PC-3 (cell line): Measurements from ENCODE around the gene MB. TPM values are rescaled to one million over a fixed set of nuclear protein-coding genes. Genes with fewer than 3 reads are reported as not detected.

Experiments
- ATAC-seq: fragments of 200-7000 bp; cut with Tn5 transposase; 2 replicates; pipeline ENCODE4 v1.9.1; 2020; ENCODE audit warnings: mild to moderate bottlenecking, moderate library complexity
- BruUV-seq: library from RNA; stranded (reverse); fragments of 400-500 nt; replicated peaks from 2 replicates; lab custom pipeline; 2021; lab: Mats Ljungman, UMichigan
- CTCF ChIA-PET: fragments of 300-600 bp; sonication (Branson Sonifier 250); formaldehyde crosslinking; loops from one replicate; lab custom pipeline; 2022; ENCODE audit warnings: antibody characterized with exemption; lab: Charles Lee
- POLR2A ChIA-PET: fragments of 300-600 bp; sonication (Branson Sonifier 250); formaldehyde crosslinking; loops from one replicate; lab custom pipeline; 2022; ENCODE audit warnings: antibody characterized with exemption; ENCODE audit not compliant: unreplicated experiment; lab: Charles Lee
- DNase-seq: peaks from one replicate; pipeline ENCODE4 v3.0.0-alpha.2; 2015
- H2AFZ ChIP-seq: fragments of 300-600 bp; sonication (generic); 2 replicates; pipeline ENCODE4 v1.6.0; 2016; ENCODE audit warnings: antibody characterized with exemption, low read length
- H3F3A ChIP-seq: fragments of 300-600 bp; sonication (generic); one replicate; pipeline ENCODE4 v1.6.0; 2017; ENCODE audit warnings: antibody characterized with exemption, low read length, control low read depth, mild to moderate bottlenecking; ENCODE audit not compliant: unreplicated experiment
- H3K27ac ChIP-seq: fragments of 300-600 bp; sonication (generic); 2 replicates; pipeline ENCODE4 v1.5.1; 2016; ENCODE audit warnings: mild to moderate bottlenecking, low read length
- H3K27me3 ChIP-seq: fragments of 300-600 bp; sonication (generic); 2 replicates; pipeline ENCODE4 v1.6.1; 2016; ENCODE audit warnings: low read length, mixed read lengths
- H3K36me3 ChIP-seq: fragments of 300-600 bp; sonication (generic); 2 replicates; pipeline ENCODE4 v1.6.1; 2016; ENCODE audit warnings: low read depth, mixed run types, low read length, mixed read lengths
- H3K4me1 ChIP-seq: fragments of 300-600 bp; sonication (generic); 2 replicates; pipeline ENCODE4 v1.5.1; 2016; ENCODE audit warnings: low read length; ENCODE audit not compliant: insufficient read depth
- H3K4me2 ChIP-seq: fragments of 300-600 bp; sonication (generic); 2 replicates; pipeline ENCODE4 v1.6.0; 2016; ENCODE audit warnings: low read length
- H3K4me3 ChIP-seq: fragments of 300-600 bp; sonication (generic); 2 replicates; pipeline ENCODE4 v1.5.1; 2016; ENCODE audit warnings: mild to moderate bottlenecking, low read length, mixed read lengths
- H3K79me2 ChIP-seq: fragments of 300-600 bp; sonication (generic); 2 replicates; pipeline ENCODE4 v1.6.1; 2017; ENCODE audit warnings: low read length, mixed read lengths
- H3K9ac ChIP-seq: fragments of 300-600 bp; sonication (generic); 2 replicates; pipeline ENCODE4 v1.6.0; 2016; ENCODE audit warnings: mild to moderate bottlenecking, low read length
- H3K9me2 ChIP-seq: fragments of 300-600 bp; sonication (generic); replicated peaks from 2 replicates; pipeline ENCODE4 v1.6.1; 2016; ENCODE audit warnings: mixed run types, low read length, mixed read lengths
- H3K9me3 ChIP-seq: fragments of 300-600 bp; sonication (generic); 2 replicates; pipeline ENCODE4 v1.6.1; 2016; ENCODE audit warnings: low read length, mixed read lengths
- H4K20me1 ChIP-seq: fragments of 300-600 bp; sonication (generic); 2 replicates; pipeline ENCODE4 v1.6.1; 2016; ENCODE audit warnings: low read length, mixed read lengths
- EZH2 ChIP-seq: fragments of 300-600 bp; sonication (generic); IDR thresholded peaks from one replicate; pipeline ENCODE4 v1.6.1; 2017; ENCODE audit warnings: antibody characterized with exemption, mild to moderate bottlenecking, low read length; ENCODE audit not compliant: unreplicated experiment
- EZH2phosphoT487 ChIP-seq: fragments of 300-600 bp; sonication (generic); IDR thresholded peaks from 2 replicates; pipeline ENCODE4 v1.6.1; 2018; ENCODE audit warnings: mild to moderate bottlenecking, antibody characterized with exemption, low read length, borderline replicate concordance
- intact Hi-C: fragments of 100-400 bp; cut with micrococcal nuclease; formaldehyde crosslinking; loops from 2 replicates; pipeline ENCODE4 v1.9.0; 2023
- total RNA-seq: library from RNA; depleted of rRNA; stranded (reverse); fragments of >200 nt; gene quantifications from 2 replicates; pipeline ENCODE4 v1.2.3, GENCODE V29; 2014
- TF ChIP-seq, protein P1 (sequence below): fragments of 300-600 bp; sonication (generic); conservative IDR thresholded peaks from 2 replicates; pipeline ENCODE4 v1.5.1; 2017; ENCODE audit warnings: antibody characterized with exemption, low read depth, mild to moderate bottlenecking, low read length

The MB gene
- total RNA-seq, 1 experiment from 2014 or later: 14.6 TPM

DNA sequence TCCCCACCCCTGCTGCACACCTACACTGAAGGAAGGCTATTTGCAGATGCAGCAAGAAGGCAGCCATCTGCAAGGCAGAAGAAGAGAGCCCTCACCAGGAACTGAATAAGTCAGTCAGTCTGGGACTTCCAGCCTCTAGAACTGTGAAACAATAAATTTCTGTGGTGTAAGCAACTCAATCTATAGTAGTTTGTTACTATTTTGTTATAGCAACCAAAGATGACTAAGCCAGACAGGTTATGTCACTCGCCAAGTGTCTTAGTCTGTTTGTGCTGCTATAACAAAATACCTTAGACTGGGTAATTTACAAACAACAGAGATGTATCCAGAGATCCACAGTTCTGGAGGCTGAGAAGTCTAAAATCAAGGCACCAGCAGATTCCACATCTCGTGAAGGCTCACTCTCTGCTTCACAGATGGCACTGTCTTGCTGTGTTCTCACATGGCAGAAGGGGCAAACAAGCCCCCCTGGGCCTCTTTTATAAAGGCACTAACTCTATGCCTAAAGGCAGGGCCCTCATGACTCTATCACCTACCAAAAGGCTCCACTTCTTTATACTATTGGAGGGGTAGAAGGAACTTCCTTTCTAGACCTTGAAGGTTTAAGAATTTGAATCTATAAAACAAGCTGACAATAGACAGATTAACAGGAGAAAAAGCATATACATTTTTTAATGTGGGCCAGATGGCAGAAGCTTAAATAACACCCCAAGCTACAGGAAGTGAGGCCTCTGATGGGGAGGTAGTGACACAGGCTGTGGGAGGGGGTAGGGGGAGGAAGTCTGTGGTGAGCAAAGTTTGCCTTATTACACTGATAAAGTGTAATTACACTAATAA is 43.4 kb upstream of the MB start:
- intact Hi-C loops: no loop called here
- ChIA-PET POLR2A (no interaction called here), CTCF (no interaction called here)
- Histone ChIP-seq H3K9me2 (no peaks in the 10 kb centered on the region), H3K36me3 (peaks cover 10% of the 10 kb centered on the region), H3K27ac (no peak overlapping the region), H3K79me2 (no peaks in the 10 kb centered on the region), H3K27me3 (no peaks in the 10 kb centered on the region), H3K9me3 (peaks cover 6% of the 10 kb centered on the region; the same call in 1 of the 2 replicates), H3K9ac (no peak overlapping the region), H3K4me2 (no peak overlapping the region), H2AFZ (no peak overlapping the region), H3K4me1 (peaks cover 6% of the 10 kb centered on the region), H3F3A (no peaks in the 10 kb centered on the region), H4K20me1 (no peaks in the 10 kb centered on the region), H3K4me3 (no peak overlapping the region)
- TF ChIP-seq EZH2phosphoT487 (no peak), EZH2 (no peak)
- TF ChIP-seq, protein P1, sequence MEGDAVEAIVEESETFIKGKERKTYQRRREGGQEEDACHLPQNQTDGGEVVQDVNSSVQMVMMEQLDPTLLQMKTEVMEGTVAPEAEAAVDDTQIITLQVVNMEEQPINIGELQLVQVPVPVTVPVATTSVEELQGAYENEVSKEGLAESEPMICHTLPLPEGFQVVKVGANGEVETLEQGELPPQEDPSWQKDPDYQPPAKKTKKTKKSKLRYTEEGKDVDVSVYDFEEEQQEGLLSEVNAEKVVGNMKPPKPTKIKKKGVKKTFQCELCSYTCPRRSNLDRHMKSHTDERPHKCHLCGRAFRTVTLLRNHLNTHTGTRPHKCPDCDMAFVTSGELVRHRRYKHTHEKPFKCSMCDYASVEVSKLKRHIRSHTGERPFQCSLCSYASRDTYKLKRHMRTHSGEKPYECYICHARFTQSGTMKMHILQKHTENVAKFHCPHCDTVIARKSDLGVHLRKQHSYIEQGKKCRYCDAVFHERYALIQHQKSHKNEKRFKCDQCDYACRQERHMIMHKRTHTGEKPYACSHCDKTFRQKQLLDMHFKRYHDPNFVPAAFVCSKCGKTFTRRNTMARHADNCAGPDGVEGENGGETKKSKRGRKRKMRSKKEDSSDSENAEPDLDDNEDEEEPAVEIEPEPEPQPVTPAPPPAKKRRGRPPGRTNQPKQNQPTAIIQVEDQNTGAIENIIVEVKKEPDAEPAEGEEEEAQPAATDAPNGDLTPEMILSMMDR: no peak
- DNase-seq (peak; percentile 28), ATAC-seq (peak; percentile 46)
- BruUV-seq: no TSS peak

DNA sequence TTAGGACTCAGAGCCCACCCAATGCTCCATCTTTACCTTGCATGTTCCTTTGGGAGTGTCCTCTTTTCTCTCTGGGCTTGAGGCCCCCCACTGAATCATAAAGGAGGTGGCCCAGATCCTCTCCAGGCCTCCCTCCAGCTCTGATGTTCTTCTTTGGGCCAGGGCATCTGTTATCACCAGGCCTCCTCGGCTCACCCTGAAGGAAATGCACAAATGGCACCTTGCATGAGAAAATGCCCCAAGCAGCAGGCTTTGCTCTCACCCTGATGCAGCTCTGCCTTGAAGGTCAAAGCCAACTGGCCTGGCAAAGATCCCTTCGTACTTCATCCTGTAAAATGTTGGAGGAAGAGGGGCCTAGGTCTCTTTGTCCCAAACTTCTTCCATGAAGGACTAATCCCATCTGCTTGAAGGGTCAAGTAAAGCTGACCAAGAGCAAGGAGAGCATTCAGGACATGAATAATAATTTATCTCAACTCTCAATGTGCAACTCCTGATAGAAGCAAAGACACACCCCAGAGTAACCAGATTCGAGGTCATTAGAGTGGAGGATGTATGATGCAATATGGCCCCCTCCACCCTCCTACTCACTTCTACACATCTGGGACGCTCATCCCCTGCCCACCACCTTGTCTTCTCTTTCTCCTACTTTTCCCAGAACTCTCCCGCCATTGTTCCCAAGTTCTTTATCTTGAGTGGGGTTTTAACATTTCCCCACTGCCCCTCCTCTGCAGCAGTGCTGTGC is 40.6 kb upstream of the MB start:
- intact Hi-C loops: no loop called here
- POLR2A ChIA-PET: interaction anchor here (0.7 kb wide), 1 partner anchor 356 kb away, joined by 7 read pairs; no protein-coding TSS in a partner anchor
- H3K79me2 ChIP-seq: no peaks in the 10 kb centered on the region

More for the DNA sequence above, 40.6 kb upstream of the MB start:
- no peak overlapping the region for H3K27ac ChIP-seq
- ATAC-seq (no peak), DNase-seq (no peak)
- peaks cover 6% of the 10 kb centered on the region for H3K4me1 ChIP-seq
- peaks cover 5% of the 10 kb centered on the region; the same call in 1 of the 2 replicates for H3K36me3 ChIP-seq
- no peaks in the 10 kb centered on the region for H4K20me1 ChIP-seq
- H3K27me3 ChIP-seq: no peaks in the 10 kb centered on the region
- no peaks in the 10 kb centered on the region for H3K9me2 ChIP-seq
- H2AFZ ChIP-seq: no peak overlapping the region
- no peak for TF ChIP-seq EZH2
- TF ChIP-seq, protein P1: no peak
- TF ChIP-seq EZH2phosphoT487: no peak
- no peak overlapping the region for H3K9ac ChIP-seq
- CTCF ChIA-PET: no interaction called here
- no TSS peak for BruUV-seq
- H3K4me3 ChIP-seq: no peak overlapping the region
- no peaks in the 10 kb centered on the region for H3F3A ChIP-seq
- no peaks in the 10 kb centered on the region for H3K9me3 ChIP-seq
- H3K4me2 ChIP-seq: no peak overlapping the region
